Karpas-422 (cell line): ENCODE measurements around the gene KAT6B. TPM values are rescaled to one million over a fixed set of nuclear protein-coding genes. Genes with fewer than 3 reads are reported as not detected.
A peak's percentile ranks its signal among the peaks of the same experiment; 100 is the strongest.
"Not testable (repeated sequence)": the region's sequence is repeated elsewhere in the genome, so short reads cannot be mapped to it uniquely, and the experiment has no call there.

ENCODE experiments used
- DNase-seq: peaks from one replicate; pipeline ENCODE4 v3.0.0-alpha.2; 2015
- H2AFZ ChIP-seq: fragments of 200-600 bp; sonication (generic); 2 replicates; pipeline ENCODE4 v1.6.1; 2014; ENCODE audit warnings: antibody characterized with exemption, low read length, mixed read lengths
- H3K27ac ChIP-seq: fragments of 200-600 bp; sonication (generic); 2 replicates; pipeline ENCODE4 v1.5.1; 2014; ENCODE audit warnings: mild to moderate bottlenecking, low read length, moderate library complexity
- H3K27me3 ChIP-seq: fragments of 200-600 bp; sonication (generic); 2 replicates; pipeline ENCODE4 v1.6.1; 2014; ENCODE audit warnings: low read length, mixed read lengths
- H3K36me3 ChIP-seq: fragments of 200-600 bp; sonication (generic); 2 replicates; pipeline ENCODE4 v1.6.1; 2014; ENCODE audit warnings: low read length, mixed read lengths; ENCODE audit not compliant: insufficient read depth
- H3K4me1 ChIP-seq: fragments of 200-600 bp; sonication (generic); 2 replicates; pipeline ENCODE4 v1.6.1; 2014; ENCODE audit warnings: mild to moderate bottlenecking, low read length, mixed read lengths
- H3K4me2 ChIP-seq: fragments of 200-600 bp; sonication (generic); 2 replicates; pipeline ENCODE4 v1.6.1; 2014; ENCODE audit warnings: low read length, low read depth, mild to moderate bottlenecking; ENCODE audit not compliant: poor library complexity, severe bottlenecking
- H3K4me3 ChIP-seq: fragments of 200-600 bp; sonication (generic); 2 replicates; pipeline ENCODE4 v1.5.1; 2014; ENCODE audit warnings: mild to moderate bottlenecking, antibody characterized with exemption, low read length, mixed read lengths
- H3K79me2 ChIP-seq: fragments of 200-600 bp; sonication (generic); 2 replicates; pipeline ENCODE4 v1.6.1; 2014; ENCODE audit warnings: mild to moderate bottlenecking, low read length, mixed read lengths
- H3K9ac ChIP-seq: fragments of 200-600 bp; sonication (generic); 2 replicates; pipeline ENCODE4 v1.6.0; 2014; ENCODE audit warnings: low read length
- H3K9me2 ChIP-seq: fragments of 200-600 bp; sonication (generic), shearing (Covaris generic); replicated peaks from 2 replicates; pipeline ENCODE4 v1.6.0; 2014; ENCODE audit warnings: mild to moderate bottlenecking, low read length, moderate library complexity; ENCODE audit not compliant: insufficient read depth
- H3K9me3 ChIP-seq: fragments of 300-700, 200-600 bp; sonication (generic); 2 replicates; pipeline ENCODE4 v1.6.1; 2014; ENCODE audit warnings: low read length, mixed read lengths
- H4K20me1 ChIP-seq: fragments of 200-600 bp; sonication (generic); 2 replicates; pipeline ENCODE4 v1.6.1; 2014; ENCODE audit warnings: mild to moderate bottlenecking, antibody characterized with exemption, low read length, low read depth; ENCODE audit not compliant: insufficient read depth
- total RNA-seq: library from RNA; depleted of rRNA; stranded (reverse); fragments of >200 nt; shearing (Covaris generic); gene quantifications from 2 replicates; pipeline ENCODE4 v1.2.3, GENCODE V29; 2014; ENCODE audit warnings: low replicate concordance

KAT6B gene
- total RNA-seq, 1 experiment from 2014 or later: 73.6 TPM

- Histone ChIP-seq H3K4me1 (peaks cover 48% of the 10 kb centered on the region), H3K36me3 (no peaks in the 10 kb centered on the region), H3K27me3 (no peaks in the 10 kb centered on the region), H3K4me2 (no peak overlapping the region), H3K9ac (no peak overlapping the region), H3K9me2 (no peaks in the 10 kb centered on the region), H3K9me3 (no peaks in the 10 kb centered on the region), H4K20me1 (no peaks in the 10 kb centered on the region), H3K4me3 (no peak overlapping the region), H3K27ac (no peak overlapping the region), H2AFZ (no peak overlapping the region), H3K79me2 (peaks cover 97% of the 10 kb centered on the region)
- DNase-seq: no peak
Measured at GRCh38 chr10:74869635-74870034, 43.2 kb downstream of the KAT6B start.

GRCh38 chr10:74870191-74870590 is 43.8 kb downstream of the KAT6B start:
- Histone ChIP-seq H3K9ac (no peak overlapping the region), H3K9me3 (no peaks in the 10 kb centered on the region), H3K4me2 (no peak overlapping the region), H3K27ac (no peak overlapping the region), H3K4me1 (peaks cover 53% of the 10 kb centered on the region), H3K79me2 (peaks cover 97% of the 10 kb centered on the region), H4K20me1 (no peaks in the 10 kb centered on the region), H3K27me3 (no peaks in the 10 kb centered on the region), H3K36me3 (no peaks in the 10 kb centered on the region), H3K9me2 (no peaks in the 10 kb centered on the region), H2AFZ (no peak overlapping the region), H3K4me3 (no peak overlapping the region)
- DNase-seq: no peak

DNA sequence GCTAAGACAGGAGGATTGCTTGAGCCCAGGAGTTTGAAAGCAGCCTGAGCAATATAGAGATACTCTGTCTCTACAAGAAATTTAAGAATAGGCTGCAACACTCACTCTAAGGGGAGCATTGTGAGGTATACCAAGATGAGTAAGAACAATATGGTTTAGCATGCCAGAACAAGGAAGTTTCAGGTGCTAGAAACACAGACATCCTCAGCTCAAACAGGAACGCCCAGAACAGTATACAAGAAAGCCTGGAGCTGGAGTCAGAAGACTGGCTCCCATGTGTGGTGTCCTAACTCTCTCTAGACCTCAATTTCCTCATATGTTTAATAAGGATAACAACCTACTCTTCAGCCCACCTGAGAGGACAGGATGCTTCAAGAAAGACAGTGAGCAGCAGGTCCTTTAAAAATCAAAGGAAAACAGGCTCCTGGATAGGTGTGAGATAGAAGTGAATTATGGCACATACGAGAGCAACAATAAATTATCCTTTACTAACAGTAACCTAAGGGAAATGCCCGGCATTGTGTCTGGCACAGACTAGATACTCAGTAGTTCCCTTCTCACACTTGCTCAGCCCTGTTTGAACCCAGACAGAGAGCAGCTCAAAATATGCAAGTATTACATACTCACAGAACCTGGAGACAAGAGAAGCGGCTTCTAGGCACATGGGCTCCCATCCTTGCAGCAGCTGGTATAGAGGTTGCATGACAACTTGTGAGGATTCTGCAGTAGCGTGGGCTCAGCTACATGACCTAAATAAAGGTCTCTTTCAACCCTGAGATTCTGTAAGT is 45.4 kb downstream of the KAT6B start:
- peak overlapping the region; percentile 38; the same call in 1 of the 2 replicates for H3K27ac ChIP-seq
- H3K79me2 ChIP-seq: peaks cover 96% of the 10 kb centered on the region
- no peak for DNase-seq
- peaks cover 56% of the 10 kb centered on the region for H3K4me1 ChIP-seq
- H2AFZ ChIP-seq: no peak overlapping the region
- H3K9ac ChIP-seq: no peak overlapping the region; the same call in 1 of the 2 replicates
- H3K4me3 ChIP-seq: no peak overlapping the region
- no peaks in the 10 kb centered on the region for H3K36me3 ChIP-seq
- H4K20me1 ChIP-seq: no peaks in the 10 kb centered on the region
- H3K9me3 ChIP-seq: no peaks in the 10 kb centered on the region
- H3K4me2 ChIP-seq: no peak overlapping the region
- no peaks in the 10 kb centered on the region for H3K9me2 ChIP-seq
- H3K27me3 ChIP-seq: no peaks in the 10 kb centered on the region

DNA sequence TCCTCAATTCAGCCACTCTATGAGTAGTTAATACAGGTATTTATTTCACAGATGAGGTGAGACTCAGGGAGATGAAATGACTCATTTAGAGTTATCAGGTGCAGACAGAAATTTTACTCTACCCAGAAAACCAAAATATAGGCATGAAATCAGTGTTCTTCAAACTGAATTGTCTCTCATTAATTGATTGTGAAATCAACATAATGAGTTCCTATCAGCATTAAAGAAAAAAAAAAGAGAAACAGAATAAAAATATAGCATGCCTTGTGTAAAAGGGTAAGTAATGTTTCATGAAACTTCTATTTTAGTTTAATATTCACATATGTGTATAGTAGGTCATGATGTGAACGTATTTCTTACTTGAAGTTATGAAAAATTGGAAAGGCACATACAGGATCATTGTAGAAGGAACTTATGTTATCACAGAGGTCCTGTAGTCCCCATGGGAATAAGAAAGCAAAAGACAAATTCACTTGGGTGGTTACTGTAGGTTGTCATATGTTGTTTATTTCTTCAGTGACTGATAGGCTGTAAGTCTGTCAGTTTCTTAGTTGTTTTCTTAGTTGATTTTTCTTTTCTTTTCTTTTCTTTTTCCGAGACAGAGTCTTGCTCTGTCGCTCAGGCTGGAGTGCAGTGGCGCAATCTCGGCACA is 47.5 kb downstream of the KAT6B start:
- H3K27ac ChIP-seq: no peak overlapping the region
- no peak for DNase-seq
- H3K4me3 ChIP-seq: no peak overlapping the region
- peaks cover 95% of the 10 kb centered on the region for H3K79me2 ChIP-seq
- H3K9me2 ChIP-seq: no peaks in the 10 kb centered on the region
- H3K9ac ChIP-seq: no peak overlapping the region
- no peaks in the 10 kb centered on the region for H3K9me3 ChIP-seq
- H2AFZ ChIP-seq: no peak overlapping the region
- H3K27me3 ChIP-seq: no peaks in the 10 kb centered on the region
- H4K20me1 ChIP-seq: no peaks in the 10 kb centered on the region
- no peak overlapping the region for H3K4me2 ChIP-seq
- peaks cover 35% of the 10 kb centered on the region for H3K4me1 ChIP-seq
- no peaks in the 10 kb centered on the region for H3K36me3 ChIP-seq

- Histone ChIP-seq H4K20me1 (no peaks in the 10 kb centered on the region), H3K27me3 (no peaks in the 10 kb centered on the region), H3K4me3 (no peak overlapping the region)
Measured at GRCh38 chr10:74874649-74875048, 48.2 kb downstream of the KAT6B start.

DNA sequence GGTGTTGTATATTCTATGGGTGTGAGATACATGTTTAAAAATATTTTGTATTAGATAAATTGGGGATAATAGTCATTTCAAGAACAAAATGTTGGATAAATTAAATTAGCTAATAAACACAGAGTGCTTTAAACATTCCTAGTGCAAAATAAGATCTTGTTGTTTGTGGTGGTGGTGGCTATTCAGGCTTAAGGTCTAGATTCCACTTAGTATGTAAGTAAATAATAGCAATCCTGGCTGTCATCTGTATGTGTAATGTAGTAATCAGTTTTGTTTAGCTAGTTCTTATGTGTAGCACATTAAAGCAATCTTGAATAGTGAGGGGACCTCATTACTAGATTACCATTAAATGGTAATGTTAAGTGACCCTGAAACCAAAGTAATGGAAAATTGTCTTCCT is 48.7 kb downstream of the KAT6B start:
- Histone ChIP-seq H2AFZ (no peak overlapping the region), H3K9me3 (no peaks in the 10 kb centered on the region), H3K79me2 (peaks cover 95% of the 10 kb centered on the region), H4K20me1 (no peaks in the 10 kb centered on the region), H3K27ac (no peak overlapping the region), H3K9ac (no peak overlapping the region), H3K27me3 (no peaks in the 10 kb centered on the region), H3K36me3 (no peaks in the 10 kb centered on the region), H3K4me3 (no peak overlapping the region), H3K9me2 (no peaks in the 10 kb centered on the region), H3K4me1 (peaks cover 34% of the 10 kb centered on the region), H3K4me2 (peak overlapping the region; percentile 13)
- no peak for DNase-seq

More at GRCh38 chr10:74874649-74875048, 48.2 kb downstream of the KAT6B start:
- peaks cover 95% of the 10 kb centered on the region for H3K79me2 ChIP-seq
- peaks cover 34% of the 10 kb centered on the region for H3K4me1 ChIP-seq
- H2AFZ ChIP-seq: no peak overlapping the region
- H3K27ac ChIP-seq: no peak overlapping the region
- H3K9me3 ChIP-seq: no peaks in the 10 kb centered on the region
- H3K9ac ChIP-seq: no peak overlapping the region
- no peak for DNase-seq
- H3K36me3 ChIP-seq: no peaks in the 10 kb centered on the region
- H3K4me2 ChIP-seq: no peak overlapping the region
- no peaks in the 10 kb centered on the region for H3K9me2 ChIP-seq

GRCh38 chr10:74875966-74876365 is 49.6 kb downstream of the KAT6B start:
- Histone ChIP-seq H2AFZ (no peak overlapping the region), H3K79me2 (peaks cover 96% of the 10 kb centered on the region), H3K36me3 (no peaks in the 10 kb centered on the region; the same call in 1 of the 2 replicates), H3K27me3 (no peaks in the 10 kb centered on the region), H3K27ac (no peak overlapping the region), H3K4me2 (no peak overlapping the region), H4K20me1 (no peaks in the 10 kb centered on the region), H3K4me1 (peaks cover 34% of the 10 kb centered on the region), H3K4me3 (no peak overlapping the region), H3K9me2 (no peaks in the 10 kb centered on the region), H3K9me3 (no peaks in the 10 kb centered on the region), H3K9ac (no peak overlapping the region)
- no peak for DNase-seq

- H3K27me3 ChIP-seq, H2AFZ ChIP-seq, H3K4me2 ChIP-seq, H3K27ac ChIP-seq, H3K9ac ChIP-seq, H4K20me1 ChIP-seq, H3K9me2 ChIP-seq, H3K36me3 ChIP-seq, H3K9me3 ChIP-seq, H3K4me3 ChIP-seq, DNase-seq: not testable (repeated sequence)
- peaks cover 27% of the 10 kb centered on the region for H3K4me1 ChIP-seq
- H3K79me2 ChIP-seq: peaks cover 97% of the 10 kb centered on the region
Measured at GRCh38 chr10:74877054-74877453, 50.7 kb downstream of the KAT6B start.
